CD4-positive, alpha-beta memory T cell (primary cell): Measurements from ENCODE around the gene PLD1. TPM values are rescaled to one million over a fixed set of nuclear protein-coding genes. Genes with fewer than 3 reads are reported as not detected.

Experiments used
- CTCF ChIA-PET: fragments of 350-600 bp; sonication (Branson Sonifier 250); formaldehyde crosslinking; loops from one replicate; lab custom pipeline; 2021; ENCODE audit warnings: inconsistent platforms; ENCODE audit not compliant: partially characterized antibody; lab: Charles Lee
- POLR2A ChIA-PET: fragments of 350-600 bp; sonication (Branson Sonifier 250); formaldehyde crosslinking; loops from one replicate; lab custom pipeline; 2021; ENCODE audit not compliant: partially characterized antibody; lab: Charles Lee
- DNase-seq, 5 donors: peaks; one replicate each; pipeline versions ENCODE4 v3.0.0 to v3.0.0-alpha.2; 2020 to 2022; ENCODE audit warnings: mixed read lengths in 1 of 5
- H3K27ac ChIP-seq: one replicate; pipeline ENCODE4 v1.7.0; 2013; ENCODE audit warnings: low read depth, low read length
- H3K27me3 ChIP-seq: 2 replicates; pipeline ENCODE4 v1.7.0; 2013; ENCODE audit warnings: mild to moderate bottlenecking, low read length, moderate library complexity; ENCODE audit not compliant: insufficient read depth
- H3K36me3 ChIP-seq: 2 replicates; pipeline ENCODE4 v1.7.0; 2013; ENCODE audit warnings: mild to moderate bottlenecking, low read length, moderate library complexity; ENCODE audit not compliant: insufficient read depth
- H3K4me1 ChIP-seq: 2 replicates; pipeline ENCODE4 v1.7.0; 2013; ENCODE audit warnings: mild to moderate bottlenecking, low read length, moderate library complexity; ENCODE audit not compliant: insufficient read depth
- H3K4me3 ChIP-seq, 2 donors: one replicate each; pipeline ENCODE4 v1.7.0; 2013; ENCODE audit warnings: low read length in 2 of 2, mild to moderate bottlenecking in 1 of 2
- H3K9me3 ChIP-seq, 2 donors: one replicate each; pipeline ENCODE4 v1.7.0; 2013; ENCODE audit warnings: low read length in 2 of 2, control low read depth in 1 of 2; ENCODE audit not compliant: control insufficient read depth in 1 of 2
- H3K27ac Mint-ChIP-seq, 7 donors: one replicate each; pipeline ENCODE4 v1.8.0; 2020 to 2021; ENCODE audit warnings: mixed read lengths in 7 of 7, mild to moderate bottlenecking in 6 of 7, inconsistent platforms in 3 of 7, moderate library complexity in 3 of 7
- H3K27me3 Mint-ChIP-seq, 2 donors: one replicate each; pipeline ENCODE4 v1.8.0; 2020 to 2021; ENCODE audit warnings: mixed read lengths in 2 of 2
- H3K36me3 Mint-ChIP-seq, 2 donors: one replicate each; pipeline ENCODE4 v1.8.0; 2020 to 2021; ENCODE audit warnings: mixed read lengths in 2 of 2, inconsistent platforms in 1 of 2, mild to moderate bottlenecking in 1 of 2
- H3K4me1 Mint-ChIP-seq, 4 donors: one replicate each; pipeline ENCODE4 v1.8.0; 2020 to 2021; ENCODE audit warnings: mixed read lengths in 4 of 4, mild to moderate bottlenecking in 1 of 4
- H3K4me3 Mint-ChIP-seq, 8 donors: one replicate each; pipeline ENCODE4 v1.8.0; 2020 to 2021; ENCODE audit warnings: mixed read lengths in 8 of 8, mild to moderate bottlenecking in 7 of 8, moderate library complexity in 6 of 8, inconsistent platforms in 3 of 8
- H3K9me3 Mint-ChIP-seq, 8 donors: one replicate each; pipeline ENCODE4 v1.8.0; 2020 to 2021; ENCODE audit warnings: mixed read lengths in 8 of 8, mild to moderate bottlenecking in 5 of 8, inconsistent platforms in 3 of 8, moderate library complexity in 1 of 8
- intact Hi-C: fragments of 100-400 bp; cut with micrococcal nuclease; formaldehyde crosslinking; loops from one replicate; pipeline ENCODE4 v1.15.1; 2023
- polyA plus RNA-seq, 2 donors: library from polyadenylated mRNA; unstranded; fragments of 300-500 nt; fragmentation: Illumina TruSeq; gene quantifications; one replicate each; pipeline ENCODE4 v1.2.3, GENCODE V29; 2021
- total RNA-seq, 2 experiments: library from RNA; stranded (reverse); gene quantifications; one replicate each; pipeline ENCODE4 v1.2.3, GENCODE V29; 2021

Gene PLD1
- total and polyA plus RNA-seq, 4 experiments from 2014 or later: 1.2 to 2.0 (median 1.3) TPM; not detected in 1

GRCh38 chr3:171622126-171622525, 188.2 kb downstream of the PLD1 start:
- Histone ChIP-seq H3K36me3 (no peaks in the 10 kb centered on the region), H3K27ac (no peak overlapping the region), H3K9me3 (no peaks in the 10 kb centered on the region), H3K4me3 (no peak overlapping the region), H3K27me3 (no peaks in the 10 kb centered on the region), H3K4me1 (no peaks in the 10 kb centered on the region)
- intact Hi-C loops: no loop called here
- H3K27ac Mint-ChIP-seq: no peak overlapping the region
- H3K4me3 Mint-ChIP-seq: no peak overlapping the region
- H3K9me3 Mint-ChIP-seq: peaks cover 2 to 13% (median 9%) of the 10 kb centered on the region in 8 donors
- POLR2A ChIA-PET: no interaction called here
- peaks cover 4 to 6% of the 10 kb centered on the region in 2 donors for H3K27me3 Mint-ChIP-seq
- peaks cover 1 to 6% (median 4%) of the 10 kb centered on the region in 4 donors for H3K4me1 Mint-ChIP-seq
- CTCF ChIA-PET: interaction anchor here (0.6 to 1.1 kb wide), 2 partner anchors 11 to 1253 kb away, joined by 3 read pairs; no protein-coding TSS in a partner anchor
- peaks cover 0 to 9% of the 10 kb centered on the region in 2 donors for H3K36me3 Mint-ChIP-seq
- no peak for DNase-seq

DNA sequence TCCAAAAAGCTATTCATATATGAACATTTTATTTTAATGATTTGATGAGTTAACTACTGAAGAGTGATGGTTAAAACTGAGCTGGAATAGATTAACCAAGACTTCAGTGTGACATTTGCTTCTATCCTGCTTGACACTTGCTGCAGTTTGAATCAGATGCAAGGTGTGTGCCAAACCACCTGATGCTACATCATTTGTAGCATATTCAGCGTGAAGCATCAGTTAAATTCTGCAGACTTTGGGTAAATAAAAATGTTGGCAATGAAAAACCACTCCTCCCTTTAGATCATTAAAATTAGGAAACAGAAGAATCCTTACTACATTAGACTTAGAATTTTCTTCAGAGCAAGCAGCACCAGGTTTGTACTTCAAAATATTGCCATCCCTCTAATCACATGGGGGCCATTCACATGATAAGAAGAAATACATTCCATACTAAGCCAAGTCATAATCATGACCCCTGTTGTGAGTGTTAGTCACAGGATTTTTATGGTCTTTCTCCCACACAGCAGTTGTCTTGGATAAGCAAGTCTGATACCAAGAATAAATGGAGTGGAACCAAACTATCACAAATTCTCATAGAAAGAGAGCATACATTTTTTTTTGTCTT, 189.4 kb downstream of the PLD1 start:
- Mint-ChIP-seq H3K27ac (no peak overlapping the region), H3K4me1 (peaks cover 1 to 6% (median 4%) of the 10 kb centered on the region in 4 donors), H3K27me3 (peaks cover 4 to 7% of the 10 kb centered on the region in 2 donors), H3K4me3 (no peak overlapping the region), H3K36me3 (peaks cover 0 to 9% of the 10 kb centered on the region in 2 donors), H3K9me3 (peaks cover 2 to 13% (median 6%) of the 10 kb centered on the region in 8 donors)
- Histone ChIP-seq H3K27ac (no peak overlapping the region), H3K36me3 (no peaks in the 10 kb centered on the region), H3K27me3 (no peaks in the 10 kb centered on the region), H3K9me3 (no peaks in the 10 kb centered on the region), H3K4me1 (no peaks in the 10 kb centered on the region), H3K4me3 (no peak overlapping the region)
- POLR2A ChIA-PET: no interaction called here
- no peak for DNase-seq
- CTCF ChIA-PET: interaction anchor here (1.1 kb wide), 1 partner anchor 10 kb away, joined by 3 read pairs; no protein-coding TSS in a partner anchor
- intact Hi-C loops: no loop called here

- intact Hi-C loops: no loop called here
- Mint-ChIP-seq H3K27ac (no peak overlapping the region), H3K4me3 (no peak overlapping the region), H3K27me3 (peaks cover 4 to 6% of the 10 kb centered on the region in 2 donors), H3K9me3 (peaks cover 0 to 2% (median 0%) of the 10 kb centered on the region in 8 donors), H3K4me1 (no peaks in the 10 kb centered on the region), H3K36me3 (no peaks in the 10 kb centered on the region)
- Histone ChIP-seq H3K36me3 (no peaks in the 10 kb centered on the region), H3K4me1 (no peaks in the 10 kb centered on the region), H3K4me3 (no peak overlapping the region), H3K27ac (no peak overlapping the region), H3K9me3 (no peaks in the 10 kb centered on the region), H3K27me3 (no peaks in the 10 kb centered on the region)
- CTCF ChIA-PET: no interaction called here
- POLR2A ChIA-PET: no interaction called here
- DNase-seq: no peak
Observed at GRCh38 chr3:171616798-171617197, 193.5 kb downstream of the PLD1 start.

- H3K27ac Mint-ChIP-seq: no peak overlapping the region
- H3K36me3 ChIP-seq: no peaks in the 10 kb centered on the region
Observed at GRCh38 chr3:171615686-171616085, 194.6 kb downstream of the PLD1 start.

DNA sequence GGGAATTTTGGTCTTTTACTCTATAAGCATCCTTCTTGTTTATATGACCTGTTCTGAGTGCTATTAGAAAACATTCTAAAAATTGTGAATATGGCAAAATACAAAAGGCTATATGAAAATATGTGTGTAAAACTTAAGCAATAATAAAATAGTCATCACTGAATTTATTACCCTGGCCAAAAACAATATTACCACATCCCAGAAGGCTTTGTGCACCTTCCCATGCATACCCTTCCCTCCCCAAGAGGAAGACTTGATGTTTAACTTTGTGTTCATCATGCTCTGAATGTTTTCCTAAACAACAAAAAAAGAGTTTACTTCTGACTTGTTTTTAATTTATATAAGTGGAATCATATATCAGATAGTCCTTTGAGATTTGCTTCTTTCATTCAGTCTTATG, 195.0 kb downstream of the PLD1 start:
- H3K9me3 Mint-ChIP-seq: peaks cover 0 to 2% (median 0%) of the 10 kb centered on the region in 8 donors
- H3K36me3 Mint-ChIP-seq: no peaks in the 10 kb centered on the region
- Histone ChIP-seq H3K9me3 (no peaks in the 10 kb centered on the region), H3K36me3 (no peaks in the 10 kb centered on the region), H3K27me3 (no peaks in the 10 kb centered on the region), H3K4me1 (no peaks in the 10 kb centered on the region), H3K27ac (no peak overlapping the region), H3K4me3 (no peak overlapping the region)
- no peak overlapping the region for H3K4me3 Mint-ChIP-seq
- no peak for DNase-seq
- intact Hi-C loops: no loop called here
- peaks cover 0 to 2% of the 10 kb centered on the region in 2 donors for H3K27me3 Mint-ChIP-seq
- H3K27ac Mint-ChIP-seq: no peak overlapping the region
- no peaks in the 10 kb centered on the region for H3K4me1 Mint-ChIP-seq
- CTCF ChIA-PET: interaction anchor here (1.6 to 3.5 kb wide), 2 partner anchors 40 to 157 kb away, joined by 4 to 15 read pairs; no protein-coding TSS in a partner anchor
- POLR2A ChIA-PET: no interaction called here

More at GRCh38 chr3:171615686-171616085, 194.6 kb downstream of the PLD1 start:
- DNase-seq: no peak
- H3K9me3 Mint-ChIP-seq: peaks cover 0 to 2% (median 0%) of the 10 kb centered on the region in 8 donors
- H3K27me3 ChIP-seq: no peaks in the 10 kb centered on the region
- H3K4me1 ChIP-seq: no peaks in the 10 kb centered on the region
- peaks cover 0 to 2% of the 10 kb centered on the region in 2 donors for H3K27me3 Mint-ChIP-seq
- H3K27ac ChIP-seq: no peak overlapping the region
- H3K9me3 ChIP-seq: no peaks in the 10 kb centered on the region
- ChIA-PET POLR2A (no interaction called here), CTCF (no interaction called here)
- intact Hi-C loops: no loop called here
- H3K4me3 ChIP-seq: no peak overlapping the region
- no peaks in the 10 kb centered on the region for H3K36me3 Mint-ChIP-seq
- H3K4me3 Mint-ChIP-seq: no peak overlapping the region
- H3K4me1 Mint-ChIP-seq: no peaks in the 10 kb centered on the region

DNA sequence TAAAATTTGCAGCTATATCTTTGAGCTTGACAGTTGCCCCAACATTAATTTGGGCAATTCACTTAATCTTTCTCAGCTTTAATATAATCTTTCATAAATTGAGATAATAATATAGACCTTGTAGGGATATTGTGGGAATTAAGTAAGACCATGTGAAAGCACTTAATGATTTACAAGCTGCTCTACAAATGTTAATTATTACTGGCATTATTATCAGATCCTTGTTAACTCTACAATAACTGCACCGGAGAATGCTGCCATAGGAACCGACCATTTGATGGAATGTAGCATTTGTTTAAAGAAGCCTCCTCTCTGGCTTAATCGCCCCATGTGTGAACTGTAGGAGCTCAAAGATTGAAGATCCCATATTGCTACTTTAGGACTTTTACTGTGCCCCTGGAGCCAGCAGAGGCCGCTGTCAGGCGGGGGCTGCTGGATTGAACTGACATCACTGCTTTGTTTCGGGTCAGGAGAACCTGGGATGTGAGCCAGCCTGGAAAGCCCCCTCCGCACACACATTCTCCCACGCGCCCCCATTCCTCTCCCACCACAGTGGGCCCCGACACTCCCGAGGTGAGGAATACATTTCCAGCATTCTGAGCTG, 195.9 kb downstream of the PLD1 start:
- POLR2A ChIA-PET: no interaction called here

GRCh38 chr3:171607452-171607851, 202.8 kb downstream of the PLD1 start:
- Mint-ChIP-seq H3K36me3 (no peaks in the 10 kb centered on the region), H3K4me3 (no peak overlapping the region), H3K27ac (no peak overlapping the region), H3K9me3 (no peaks in the 10 kb centered on the region), H3K4me1 (no peaks in the 10 kb centered on the region), H3K27me3 (peaks cover 3 to 5% of the 10 kb centered on the region in 2 donors)
- intact Hi-C loops: no loop called here
- Histone ChIP-seq H3K36me3 (no peaks in the 10 kb centered on the region), H3K4me1 (no peaks in the 10 kb centered on the region), H3K4me3 (no peak overlapping the region), H3K27ac (no peak overlapping the region), H3K27me3 (no peaks in the 10 kb centered on the region), H3K9me3 (no peaks in the 10 kb centered on the region)
- POLR2A ChIA-PET: no interaction called here
- CTCF ChIA-PET: no interaction called here
- no peak for DNase-seq

More for the DNA sequence above, 195.9 kb downstream of the PLD1 start:
- Mint-ChIP-seq H3K4me1 (no peaks in the 10 kb centered on the region), H3K9me3 (peaks cover 0 to 2% (median 0%) of the 10 kb centered on the region in 8 donors), H3K4me3 (no peak overlapping the region), H3K27ac (no peak overlapping the region), H3K36me3 (no peaks in the 10 kb centered on the region), H3K27me3 (peaks cover 0 to 2% of the 10 kb centered on the region in 2 donors)
- no peaks in the 10 kb centered on the region for H3K27me3 ChIP-seq
- no peak overlapping the region for H3K27ac ChIP-seq
- CTCF ChIA-PET: interaction anchor here (0.7 to 3.5 kb wide), 6 partner anchors 14 to 728 kb away, joined by 3 to 15 read pairs (median 4); no protein-coding TSS in a partner anchor
- no peaks in the 10 kb centered on the region for H3K36me3 ChIP-seq
- no peak overlapping the region for H3K4me3 ChIP-seq
- H3K4me1 ChIP-seq: no peaks in the 10 kb centered on the region
- DNase-seq: peak in 1 of 5 donors; percentile 1
- H3K9me3 ChIP-seq: no peaks in the 10 kb centered on the region
- intact Hi-C loops: no loop called here
